CD4-positive, alpha-beta T cell treated with Interleukin-21 for 1 hour (primary cell): Measurements from ENCODE around the gene NQO2.

ENCODE experiments used
- DNase-seq: peaks from one replicate; pipeline ENCODE4 v3.0.0-alpha.2; 2020

Gene NQO2, protein sequence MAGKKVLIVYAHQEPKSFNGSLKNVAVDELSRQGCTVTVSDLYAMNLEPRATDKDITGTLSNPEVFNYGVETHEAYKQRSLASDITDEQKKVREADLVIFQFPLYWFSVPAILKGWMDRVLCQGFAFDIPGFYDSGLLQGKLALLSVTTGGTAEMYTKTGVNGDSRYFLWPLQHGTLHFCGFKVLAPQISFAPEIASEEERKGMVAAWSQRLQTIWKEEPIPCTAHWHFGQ

DNA sequence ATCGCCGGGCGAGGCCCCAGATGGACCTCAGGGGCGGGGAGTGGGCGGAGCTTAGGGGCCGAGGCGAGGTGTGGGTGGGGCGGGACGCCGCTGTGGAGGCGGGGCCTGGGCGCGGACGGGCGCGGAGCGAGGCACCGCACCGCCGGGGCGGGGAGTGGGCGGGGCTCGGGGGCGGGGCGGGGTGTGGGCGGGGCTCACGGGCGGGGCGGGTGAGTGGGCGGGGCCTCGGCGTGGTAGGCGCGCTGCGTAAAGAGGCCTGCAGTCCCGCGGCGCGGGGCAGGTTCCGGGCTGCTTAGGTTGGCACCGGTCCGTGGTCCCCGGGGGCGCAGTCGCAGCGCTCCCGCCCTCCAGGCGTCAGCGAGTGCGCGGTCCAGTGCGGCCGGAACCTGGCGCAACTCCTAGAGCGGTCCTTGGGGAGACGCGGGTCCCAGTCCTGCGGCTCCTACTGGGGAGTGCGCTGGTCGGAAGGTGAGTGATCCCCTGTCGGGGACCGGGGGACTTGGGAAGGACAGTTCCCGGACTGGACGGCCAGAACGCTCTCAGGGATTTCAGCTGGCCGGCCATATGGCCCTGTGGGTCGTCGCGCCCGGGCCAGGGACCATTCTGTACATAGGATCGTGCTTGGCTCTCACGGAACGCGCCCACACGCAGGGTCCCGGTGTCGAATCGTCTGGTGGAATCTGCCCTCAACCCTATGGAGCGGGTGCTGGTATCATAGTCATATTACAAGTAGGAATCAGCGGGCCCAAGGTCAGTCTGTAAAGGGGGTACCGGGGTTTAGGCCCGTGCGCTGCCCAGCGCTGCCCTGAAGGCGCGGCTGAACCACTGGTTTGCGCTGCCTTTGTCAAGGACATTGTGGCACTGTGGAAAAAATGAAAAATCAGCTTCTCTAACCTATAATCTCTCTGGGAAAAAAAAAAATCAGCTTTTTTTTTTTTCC, at the start of gene NQO2:
Gene NQO2, plus strand, starts transcription at position 277 of the 940 bp plus-strand sequence. CDS start 6,659 bp downstream, outside the sequence.
- DNase-seq, result peak; percentile 91

DNA sequence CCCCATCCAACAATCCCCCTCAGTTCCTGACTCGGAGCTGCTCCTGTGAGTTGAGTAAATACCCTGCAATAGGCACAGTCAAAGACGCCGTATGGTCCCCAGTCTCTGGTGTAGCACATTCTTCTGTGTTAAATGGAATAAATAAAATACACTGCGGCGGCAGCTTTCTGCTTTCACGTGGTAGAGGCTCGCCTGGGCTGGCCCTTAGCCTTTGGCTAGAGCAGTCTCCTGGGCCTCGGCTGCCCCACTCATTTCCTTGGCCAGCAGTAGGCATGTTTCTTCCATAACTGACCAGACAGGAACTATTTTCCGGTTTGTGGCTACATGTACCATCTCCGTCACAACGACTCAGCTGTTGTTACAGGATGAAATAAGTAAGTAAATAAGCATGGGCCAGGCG, 49.0 kb upstream of the NQO2 start:
- no peak for DNase-seq

DNA sequence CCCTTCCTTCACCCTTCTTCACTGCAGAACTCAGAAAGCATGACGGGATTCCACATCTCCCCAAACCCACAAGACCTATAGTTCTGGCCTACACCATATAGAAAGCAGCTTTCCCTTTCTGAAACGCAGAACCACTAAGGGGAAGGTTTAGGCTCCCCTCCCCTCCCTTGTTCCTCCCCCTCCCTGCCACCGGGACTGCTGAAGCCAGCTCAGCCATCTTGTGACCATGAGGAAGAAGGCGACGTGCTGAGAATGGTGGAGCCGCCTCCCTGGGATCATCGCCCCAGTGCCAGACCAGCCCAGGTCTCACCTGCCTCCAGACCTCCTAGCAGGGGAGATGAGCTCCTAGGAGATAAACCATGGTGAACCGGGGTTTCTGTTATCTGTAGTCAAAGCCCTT, 48.0 kb upstream of the NQO2 start:
- peak; percentile 19 for DNase-seq

DNA sequence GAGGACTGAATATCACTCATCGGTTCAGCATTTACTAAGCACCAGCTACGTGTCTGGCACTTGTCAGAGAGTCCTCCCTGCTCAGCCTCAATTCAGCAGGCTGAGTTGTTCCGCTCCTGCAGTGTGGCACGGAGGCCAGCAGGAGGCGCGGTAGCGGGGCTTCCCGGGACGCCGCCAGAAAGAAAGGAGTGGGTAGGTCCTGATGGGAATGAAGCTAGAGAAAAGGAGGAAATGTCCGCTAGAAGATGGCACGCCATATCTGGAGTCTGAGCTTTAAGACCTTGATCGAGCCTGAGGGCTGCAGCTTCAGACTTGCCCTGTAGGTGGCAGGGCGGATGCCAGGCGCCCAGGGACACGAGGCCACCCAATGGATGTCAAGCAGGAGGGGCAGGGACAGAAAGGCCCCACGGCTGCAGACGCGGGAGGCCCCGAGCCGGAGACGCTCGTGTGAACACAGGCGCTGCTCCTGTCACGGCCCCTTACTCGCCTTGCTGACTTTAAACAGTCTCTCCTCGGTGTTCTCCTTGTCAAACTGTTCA, 47.1 kb upstream of the NQO2 start:
- DNase-seq, result peak; percentile 77

DNA sequence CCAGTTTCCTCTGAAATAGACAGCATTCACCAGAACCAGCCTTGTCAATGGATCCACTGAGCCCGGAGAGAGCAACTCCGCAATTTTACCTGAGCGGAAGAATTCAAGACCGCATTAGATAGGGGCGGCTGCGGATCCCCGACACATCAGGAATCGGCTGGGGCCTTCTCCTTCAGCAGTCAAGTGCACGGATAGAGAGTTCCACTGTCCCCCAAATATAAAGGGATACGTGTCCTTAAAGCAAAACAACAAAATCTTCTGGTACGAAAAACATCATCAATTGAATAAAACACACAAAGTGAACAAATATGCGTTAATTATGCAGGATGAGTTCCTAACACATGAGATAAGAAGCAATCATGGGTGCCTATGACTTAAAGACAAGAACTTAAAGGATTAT, 46.6 kb upstream of the NQO2 start:
- DNase-seq, result no peak

DNA sequence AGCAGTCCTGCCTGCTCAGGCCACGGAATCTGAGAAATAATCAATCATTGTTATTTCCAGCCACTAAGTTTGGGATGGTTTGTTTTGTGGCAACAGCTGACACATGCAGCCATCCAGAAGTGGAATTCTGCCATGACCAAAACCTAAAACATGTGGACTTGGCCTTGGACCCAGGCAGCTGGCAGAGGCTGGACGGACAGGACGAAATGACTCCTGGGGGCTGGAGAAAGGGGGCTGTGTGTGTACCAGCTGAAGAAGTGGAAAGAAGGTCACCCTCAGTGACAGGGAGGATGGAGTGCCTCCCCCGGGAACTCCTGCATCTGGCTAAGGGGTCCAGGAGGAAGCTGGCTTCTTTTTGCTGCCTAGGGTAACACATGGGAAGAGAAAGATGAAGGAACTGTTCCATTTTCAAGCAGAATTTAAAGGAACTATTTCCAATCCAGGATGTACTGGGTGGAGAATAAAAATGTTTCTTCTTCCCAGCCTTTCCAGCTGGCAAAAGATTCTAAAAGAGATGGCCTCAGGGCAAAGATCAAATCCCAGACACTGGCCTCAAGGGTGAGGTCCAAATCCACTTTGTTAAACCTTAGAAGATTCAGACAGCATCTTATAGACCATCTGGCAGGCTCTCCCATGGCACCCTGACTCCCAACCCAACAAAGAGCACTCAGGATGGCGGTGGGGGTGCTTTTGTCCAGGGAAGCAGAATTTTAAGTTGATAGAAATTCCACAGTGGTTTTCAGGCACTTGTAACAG, 42.6 kb upstream of the NQO2 start:
- no peak for DNase-seq

DNA sequence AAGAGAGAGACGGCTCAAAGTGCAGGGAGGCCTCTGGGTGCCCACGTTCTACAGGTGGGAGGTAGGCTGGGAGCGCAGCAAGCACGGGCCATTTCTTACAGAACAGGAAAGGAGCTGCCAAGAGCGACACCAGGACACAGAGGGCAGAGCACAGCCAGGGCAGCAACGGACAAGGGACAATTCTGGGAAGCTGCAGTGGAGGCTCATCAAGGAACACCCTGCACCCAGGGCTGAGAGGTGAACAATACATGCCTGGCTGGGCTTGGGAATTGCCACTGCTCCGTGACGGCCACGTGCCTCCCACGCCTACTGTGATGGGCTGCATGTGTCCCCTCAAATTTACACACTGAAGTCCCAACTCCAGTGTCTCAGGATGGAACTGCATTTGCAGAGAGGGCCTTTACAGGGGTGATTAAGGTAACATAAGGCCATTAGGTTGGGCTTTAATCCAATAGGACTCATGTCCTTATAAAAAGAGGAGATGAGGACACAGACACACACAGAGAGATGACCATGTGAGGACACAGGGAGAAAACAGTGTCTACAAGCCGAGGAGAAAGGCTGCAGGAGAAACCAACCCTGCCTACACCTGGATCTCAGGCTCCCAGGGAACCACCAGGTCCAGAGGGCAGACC, 41.9 kb upstream of the NQO2 start:
- DNase-seq, result no peak

DNA sequence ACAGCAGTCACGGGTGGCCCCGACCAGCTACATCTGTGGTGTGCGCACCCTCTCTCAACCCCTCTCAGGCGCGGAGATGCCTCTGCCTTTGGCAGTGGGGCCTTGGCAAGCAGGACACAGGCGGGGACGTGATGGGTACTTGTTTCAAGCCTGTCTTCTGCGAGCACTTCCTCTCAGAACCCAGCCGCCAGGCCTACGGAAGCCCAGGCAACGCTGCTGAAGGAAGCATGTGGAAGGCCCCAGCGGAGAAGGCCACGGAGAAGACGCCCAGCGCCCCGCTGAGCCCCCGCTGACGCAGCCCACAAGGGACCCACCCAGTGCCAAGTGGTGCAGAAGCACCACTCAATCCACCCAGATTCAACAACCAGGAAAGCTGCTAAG, 41.4 kb upstream of the NQO2 start:
- DNase-seq, result no peak

DNA sequence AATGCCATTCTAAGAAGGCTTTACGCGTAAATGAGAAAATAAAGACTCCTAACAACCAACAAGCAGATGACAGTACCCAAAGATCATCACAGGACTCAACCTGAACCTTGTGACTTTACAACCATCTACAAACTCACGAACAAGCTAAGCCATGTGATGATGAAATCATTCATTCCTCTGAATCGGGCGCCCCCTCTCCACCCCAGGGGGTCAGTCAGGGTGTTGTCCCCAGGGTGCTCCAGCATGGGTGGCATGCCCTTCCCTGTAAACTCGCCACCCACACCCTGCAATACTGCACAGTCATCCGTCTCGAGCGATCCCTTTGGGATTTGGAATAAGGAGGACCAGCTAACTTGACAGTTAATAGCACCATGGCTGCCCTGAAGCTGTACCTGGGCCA, 40.9 kb upstream of the NQO2 start:
- DNase-seq, result no peak

DNA sequence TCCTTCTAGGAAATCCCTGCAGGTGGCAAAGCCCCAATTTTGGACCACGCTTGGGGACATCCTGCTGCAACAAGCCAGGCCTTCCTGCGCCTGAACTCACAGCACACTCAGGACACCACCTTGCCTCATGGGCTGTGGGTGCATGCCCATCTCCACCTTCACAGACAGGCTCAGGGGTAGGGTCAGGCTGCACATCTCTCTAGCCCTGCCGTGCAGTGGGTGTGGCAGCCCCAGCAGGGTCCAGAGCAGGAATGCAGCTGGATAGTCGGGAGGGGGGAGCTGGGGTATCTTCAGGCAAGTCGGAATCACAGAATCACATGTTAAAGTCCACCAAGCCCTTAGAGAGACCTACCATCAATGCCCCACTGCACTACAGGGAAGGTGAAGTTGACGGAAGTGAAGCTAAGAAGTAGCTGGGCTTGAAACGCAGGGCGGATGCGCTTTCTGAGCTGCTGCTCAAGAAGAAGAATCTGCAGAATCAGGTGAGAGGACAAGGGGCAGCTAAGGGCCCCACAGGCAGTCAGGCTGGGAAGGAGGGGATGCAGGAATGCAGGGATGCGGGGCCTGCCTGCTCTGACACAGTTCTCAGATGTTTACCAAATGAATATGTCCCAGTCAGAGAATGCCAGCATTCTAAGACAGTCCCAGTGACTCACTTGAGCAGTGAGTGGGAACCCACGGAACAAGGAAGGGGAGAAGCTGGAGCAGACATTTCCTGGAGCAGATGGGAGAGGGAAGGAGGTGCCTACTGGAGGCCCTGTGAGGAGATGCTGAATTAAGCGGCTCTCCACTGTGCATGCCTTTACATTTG, 39.6 kb upstream of the NQO2 start:
- DNase-seq, result no peak

DNA sequence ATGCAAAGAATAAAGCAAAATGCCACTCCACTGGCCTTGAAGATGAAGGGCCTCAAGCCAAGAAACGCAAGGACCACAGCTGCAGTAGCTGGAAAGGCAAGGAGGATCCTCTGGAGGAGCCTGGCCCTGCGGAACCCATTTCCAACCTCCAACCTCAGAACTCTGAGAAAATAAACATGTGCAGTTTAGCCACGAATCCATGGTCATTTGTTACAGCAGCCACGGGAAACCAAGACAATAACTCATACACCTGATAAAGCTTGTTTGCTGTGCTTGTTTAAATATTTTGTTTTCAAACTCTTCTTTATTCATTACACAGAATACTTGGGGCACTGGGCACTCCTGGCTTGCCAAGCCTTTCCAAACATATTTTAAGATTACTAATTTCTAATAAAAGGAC, 38.8 kb upstream of the NQO2 start:
- no peak for DNase-seq

DNA sequence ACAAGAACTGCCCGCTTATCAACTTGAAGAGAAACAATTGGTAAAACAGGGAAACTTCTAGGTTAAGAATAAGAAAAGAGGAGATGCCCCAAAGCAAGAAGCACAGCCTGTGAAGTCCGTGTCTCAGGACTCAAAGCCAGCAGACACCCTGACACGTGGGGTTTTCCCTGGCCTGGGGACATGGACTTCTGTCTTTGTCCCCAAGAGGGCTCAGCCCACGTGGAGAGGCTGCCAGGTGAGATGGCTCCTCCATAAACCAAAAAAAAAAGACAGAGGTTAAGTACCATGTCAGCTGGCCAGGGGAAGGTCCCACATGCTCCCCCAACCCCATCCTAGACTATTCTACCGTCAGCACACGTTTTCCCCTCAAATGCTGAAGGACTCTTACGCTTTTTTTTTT, 38.2 kb upstream of the NQO2 start:
- no peak for DNase-seq

DNA sequence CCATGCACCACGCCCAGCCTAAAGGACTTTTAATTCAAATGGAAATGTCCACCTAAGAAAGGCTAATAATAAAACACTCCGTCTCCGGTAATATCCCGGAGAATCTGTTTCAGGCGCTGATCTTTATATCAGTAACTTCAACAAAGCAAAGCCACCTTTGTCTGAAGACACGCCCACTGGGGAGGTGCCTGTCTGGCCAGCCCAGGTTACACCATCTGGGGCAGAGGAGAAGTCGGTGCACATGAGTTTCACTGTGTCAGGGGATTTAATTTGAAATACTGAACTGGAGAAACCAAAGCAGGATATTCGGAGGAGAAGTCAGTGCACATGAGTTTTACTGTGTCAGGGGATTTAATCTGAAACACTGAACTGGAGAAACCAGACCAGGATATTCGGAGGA, 37.7 kb upstream of the NQO2 start:
- DNase-seq, result no peak

DNA sequence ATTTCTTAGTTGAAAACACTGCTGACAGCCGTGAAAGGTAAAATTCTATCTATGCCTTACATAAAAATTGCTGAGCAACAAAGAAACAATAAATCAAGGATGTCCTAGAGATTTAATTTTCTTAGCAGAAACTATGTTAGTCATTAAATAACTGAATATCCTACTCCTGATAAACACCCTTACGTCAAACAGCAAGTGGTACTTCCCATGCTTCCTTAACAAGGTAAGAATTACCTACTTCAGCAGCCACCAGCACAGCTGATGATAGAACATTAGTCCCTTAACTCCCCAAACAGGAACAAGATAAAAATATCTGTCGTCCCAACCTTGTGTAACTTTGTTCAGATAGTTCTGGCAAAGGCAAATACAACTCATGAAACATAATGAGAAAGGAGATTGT, 37.1 kb upstream of the NQO2 start:
- DNase-seq, result no peak

DNA sequence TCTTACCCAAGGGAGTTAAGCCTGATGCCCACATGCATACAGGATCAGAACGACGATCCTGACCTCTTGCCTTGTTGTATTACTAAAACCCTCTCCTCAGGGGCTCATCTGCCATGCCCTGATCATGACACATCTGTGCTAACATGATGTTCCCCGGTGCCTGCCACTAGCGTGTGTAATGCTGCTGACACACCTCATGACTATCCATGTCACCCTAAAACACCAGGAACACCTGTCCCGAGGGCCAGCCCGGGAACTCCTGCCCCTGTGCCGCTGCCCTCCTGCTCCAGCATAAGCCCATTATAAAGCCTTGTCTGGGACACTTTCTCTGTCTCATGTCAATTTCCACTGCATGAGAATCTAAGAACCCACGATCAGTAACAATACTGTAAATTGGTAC, 35.9 kb upstream of the NQO2 start:
- DNase-seq, result no peak

DNA sequence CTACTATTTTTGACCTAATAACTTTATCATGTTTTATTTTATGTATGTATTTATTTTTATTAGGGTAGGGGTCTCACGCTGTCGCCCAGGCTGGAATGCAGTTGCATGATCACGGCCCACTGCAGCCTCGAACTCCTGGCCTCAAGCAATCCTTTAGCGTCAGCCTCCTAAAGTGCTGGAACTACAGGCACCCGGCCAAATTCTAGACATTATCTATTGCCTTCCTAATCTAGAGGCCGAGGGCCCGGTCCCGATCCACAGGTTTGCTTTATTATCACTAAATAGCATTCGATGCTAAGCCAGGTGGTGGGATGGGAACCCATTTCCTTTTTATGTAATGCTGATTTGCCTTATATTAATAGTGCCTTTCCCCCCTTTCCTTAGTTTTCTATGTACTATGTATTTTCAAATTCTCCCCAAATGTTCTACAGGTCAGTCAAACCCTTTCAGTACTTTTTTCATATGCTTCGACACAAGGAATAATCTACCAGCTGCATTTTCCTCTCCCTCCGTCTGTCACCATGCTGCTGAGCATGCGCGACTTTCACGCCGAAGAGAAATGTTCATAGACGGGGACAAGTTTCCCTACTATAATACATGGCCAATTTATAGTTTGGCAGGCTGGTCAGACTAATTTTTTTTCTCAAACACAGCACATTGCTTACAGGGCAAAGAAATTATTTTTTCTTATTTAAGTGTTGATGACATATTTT, 34.7 kb upstream of the NQO2 start:
- no peak for DNase-seq

DNA sequence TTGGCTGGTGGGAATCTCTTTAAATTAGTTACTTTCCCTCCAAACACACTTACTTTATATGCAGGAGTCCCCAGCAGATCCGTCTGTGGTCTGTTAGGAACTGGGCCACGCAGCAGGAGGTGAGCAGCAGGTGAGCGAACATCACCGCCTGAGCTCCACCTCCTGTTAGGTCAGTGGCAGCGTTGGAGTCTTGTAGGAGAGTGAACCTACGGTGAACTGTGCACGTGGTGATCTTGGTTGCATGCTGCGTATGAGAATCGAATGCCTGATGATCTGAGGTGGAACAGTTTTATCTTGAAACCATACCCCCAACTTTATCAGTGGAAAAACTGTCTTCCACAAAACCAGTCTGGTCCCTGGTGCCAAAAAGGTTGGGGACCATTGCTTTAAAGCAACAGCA, 33.3 kb upstream of the NQO2 start:
- no peak for DNase-seq

DNA sequence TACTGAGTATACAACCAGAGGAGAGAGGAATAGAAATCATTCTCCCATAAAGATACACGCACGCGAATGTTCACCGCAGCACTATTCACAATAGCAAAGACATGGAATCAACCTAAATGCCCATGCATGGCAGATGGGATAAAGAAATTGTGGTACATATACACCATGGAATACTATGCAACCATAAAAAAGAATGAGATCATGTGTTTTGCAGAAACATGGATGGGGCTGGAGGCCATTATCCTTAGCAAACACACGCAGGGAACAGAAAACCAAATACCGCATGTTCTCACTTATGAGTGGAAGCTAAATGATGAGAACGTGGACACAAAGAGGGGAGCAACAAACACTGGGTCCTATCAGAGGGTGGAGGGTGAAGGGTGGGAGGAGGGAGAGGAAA, 31.8 kb upstream of the NQO2 start:
- DNase-seq, result no peak

DNA sequence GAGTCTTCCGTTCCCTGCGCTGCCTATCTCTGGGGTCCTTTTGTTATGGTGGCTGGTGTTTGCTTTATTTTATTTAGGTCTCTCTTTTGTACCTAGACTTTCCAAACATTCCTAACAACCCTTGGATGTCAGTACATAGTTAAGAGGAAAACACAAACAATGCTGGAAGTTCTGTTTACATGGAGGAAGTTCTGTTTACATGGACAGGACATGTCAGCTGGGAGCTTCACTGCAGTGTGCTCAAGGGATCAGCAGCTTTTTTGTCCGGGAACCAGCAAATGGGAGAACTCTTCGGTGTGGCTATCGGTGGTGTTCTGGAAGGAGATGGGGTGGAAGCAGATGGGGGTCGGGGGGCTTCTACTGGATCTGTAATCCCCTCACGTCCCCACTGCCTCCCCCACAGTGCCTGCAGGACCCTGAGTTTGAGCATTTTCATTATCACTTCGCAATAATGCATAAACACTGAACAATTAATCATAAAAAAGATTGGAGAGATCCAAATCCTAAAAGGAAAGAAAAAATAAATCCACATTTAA, 31.0 kb upstream of the NQO2 start:
- DNase-seq, result no peak

DNA sequence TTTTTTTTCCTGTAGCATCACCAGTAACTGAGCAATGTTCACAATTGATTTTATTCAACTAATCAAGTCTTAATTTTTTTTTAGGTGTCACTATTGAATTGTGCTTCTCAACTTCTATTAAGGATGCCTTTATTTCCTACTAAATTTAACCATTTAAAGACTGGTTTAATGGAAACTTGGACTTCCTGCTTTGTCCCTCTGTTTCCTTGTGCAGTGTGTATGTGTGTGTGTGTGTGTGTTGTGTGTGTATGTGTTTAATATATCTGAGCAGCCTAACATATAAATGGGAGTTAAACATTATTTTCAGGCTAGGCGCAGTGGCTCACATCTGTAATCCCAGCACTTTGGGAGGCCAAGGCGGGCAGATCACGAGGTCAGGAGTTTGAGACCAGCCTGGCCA, 30.1 kb upstream of the NQO2 start:
- no peak for DNase-seq

DNA sequence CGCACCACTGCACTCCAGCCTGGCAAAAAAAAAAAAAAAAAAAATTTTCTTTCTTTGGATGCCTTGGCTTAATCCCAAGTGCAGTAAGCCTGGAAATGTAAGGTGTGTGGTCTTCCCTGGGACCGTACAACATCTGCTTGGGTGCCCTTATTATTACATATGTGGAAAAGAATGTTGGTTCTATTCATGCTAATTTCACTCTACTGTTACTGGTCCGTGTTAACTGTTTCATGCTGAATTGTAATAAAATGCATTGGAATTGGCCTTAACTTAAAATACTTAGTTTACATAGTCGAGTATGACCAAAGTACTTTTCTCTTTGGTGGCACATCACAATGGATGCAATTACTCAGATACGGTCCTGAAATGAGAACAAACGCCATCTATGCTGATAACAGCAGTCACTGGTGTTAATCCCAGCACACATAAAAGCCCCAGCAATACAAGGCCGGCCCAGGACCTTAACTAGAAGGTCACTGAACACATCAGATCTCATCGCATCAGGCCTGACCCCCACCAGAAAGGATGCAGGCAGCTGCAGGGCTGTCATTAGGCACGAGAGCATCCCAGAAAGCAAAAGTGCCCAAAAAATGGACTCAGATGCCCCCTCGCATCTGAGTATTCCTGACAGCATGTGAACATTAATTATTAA, 29.5 kb upstream of the NQO2 start:
- no peak for DNase-seq
